Posterior cingulate gyrus (tissue), 11 donors: ENCODE measurements around the gene ZNF560.

ENCODE experiments used
- DNase-seq, 10 donors: peaks; one replicate each; pipeline versions ENCODE4 v3.0.0 to v3.0.0-alpha.2; 2020 to 2021; ENCODE audit warnings: mixed read lengths in 3 of 10
- intact Hi-C: fragments of 100-400 bp; cut with DNase I; formaldehyde crosslinking; loops from one replicate; pipeline ENCODE4 v1.15.1; 2023

ZNF560 gene

GRCh38 chr19:9445037-9445436 lies 53.4 kb downstream of the ZNF560 start:
- no peak for DNase-seq
- intact Hi-C loops, result no loop called here

DNA sequence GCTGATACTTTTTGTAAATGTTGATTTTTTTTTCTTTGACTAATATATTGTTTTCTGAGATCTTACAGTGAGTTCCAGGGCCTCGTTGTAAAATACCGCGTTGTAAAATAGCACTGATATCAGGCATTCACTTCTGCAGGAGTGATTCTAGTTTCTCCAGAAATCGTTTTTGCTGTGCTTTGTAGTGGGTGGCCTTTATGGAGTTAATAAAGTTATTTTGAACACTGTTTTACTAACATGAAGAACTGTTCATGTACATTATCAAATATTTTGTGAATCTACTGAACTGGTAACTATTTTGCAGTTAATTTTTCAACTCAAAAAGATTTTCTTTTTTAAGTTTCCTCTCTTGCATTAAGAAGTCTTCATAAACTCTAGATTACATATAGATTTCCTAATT lies 62.1 kb downstream of the ZNF560 start:
- intact Hi-C loops, result loop anchor here (10.0 kb wide), 1 partner anchor 358 kb away; no protein-coding TSS in a partner anchor
- no peak for DNase-seq

DNA sequence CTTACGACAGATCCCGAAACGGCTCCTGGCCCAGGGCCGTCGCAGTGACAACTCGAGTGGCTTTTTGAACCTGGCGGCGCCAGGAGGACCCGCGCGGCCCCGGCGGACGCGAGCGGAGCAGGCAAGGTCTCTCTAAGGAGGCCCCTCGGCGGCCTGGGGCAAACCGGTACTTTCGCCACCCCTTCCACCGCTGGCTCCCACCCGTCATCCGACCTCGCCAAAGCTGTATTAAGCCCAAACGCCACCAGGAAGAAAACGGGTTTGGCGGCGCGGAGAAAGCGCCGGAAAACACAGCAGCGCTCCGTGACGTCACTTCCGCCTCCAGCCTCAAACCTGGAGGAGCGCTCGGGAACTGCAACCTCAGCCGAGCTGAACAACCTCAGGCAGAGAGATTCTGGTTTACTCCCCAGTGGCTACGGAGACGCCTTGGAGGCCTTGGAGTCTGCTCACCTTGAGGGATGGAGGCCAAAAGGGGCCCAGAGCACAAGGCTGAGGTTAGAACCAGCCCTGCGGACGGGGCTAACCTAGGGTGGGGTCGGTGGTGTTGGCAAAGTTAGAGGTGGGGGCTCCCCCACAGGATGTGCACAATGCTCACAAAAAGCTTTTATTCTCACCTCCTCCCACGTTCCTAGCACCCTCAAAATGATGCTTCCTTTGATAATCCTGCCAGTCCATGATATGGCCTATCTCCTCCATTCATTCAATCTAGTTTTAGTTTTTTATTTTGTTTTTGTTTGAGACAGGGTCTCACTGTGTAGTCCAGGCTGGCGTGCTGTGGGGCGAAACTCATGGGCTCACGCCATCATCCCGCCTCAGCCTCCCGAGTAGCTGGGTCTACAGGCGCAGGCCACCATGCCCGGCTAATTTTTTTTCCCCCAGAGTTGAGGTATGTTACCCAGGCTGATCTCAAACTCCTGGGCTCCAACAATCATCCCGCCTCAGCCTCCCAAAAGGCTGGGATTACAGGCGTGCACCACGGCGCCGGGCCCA lies 62.8 kb downstream of the ZNF560 start, which contains the start of gene ZNF266:
Gene ZNF266 (minus strand): TSS at position 295 of the 990 bp plus-strand sequence. CDS start 15,484 bp downstream, outside the sequence.
- peak; percentile 76 to 97 (median 86) for DNase-seq
- intact Hi-C loops, result loop anchor here (10.0 kb wide), 1 partner anchor 359 kb away; no protein-coding TSS in a partner anchor

DNA sequence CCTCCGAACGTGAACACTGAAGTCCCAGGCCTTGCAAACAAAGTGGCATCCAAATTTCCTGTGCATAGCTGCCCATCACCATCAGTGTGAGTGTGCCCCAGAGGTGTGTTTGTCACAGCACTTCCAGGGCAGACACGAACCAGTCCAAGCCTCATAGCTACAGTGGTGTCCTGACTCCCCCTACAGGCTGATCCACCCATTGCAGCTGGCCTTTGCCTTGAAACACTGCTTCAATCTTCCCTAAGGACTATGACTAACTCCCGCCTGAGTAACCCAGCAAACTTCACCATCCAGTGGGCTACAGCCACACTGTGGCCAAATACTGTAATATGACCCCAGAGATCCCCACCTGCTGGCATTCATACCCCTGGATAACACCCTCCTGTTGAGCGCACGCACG lies 66.9 kb downstream of the ZNF560 start:
- intact Hi-C loops, result loop anchor here (10.0 kb wide), 1 partner anchor 363 kb away; no protein-coding TSS in a partner anchor
- DNase-seq, result peak in 1 of 10 donors; percentile 14

DNA sequence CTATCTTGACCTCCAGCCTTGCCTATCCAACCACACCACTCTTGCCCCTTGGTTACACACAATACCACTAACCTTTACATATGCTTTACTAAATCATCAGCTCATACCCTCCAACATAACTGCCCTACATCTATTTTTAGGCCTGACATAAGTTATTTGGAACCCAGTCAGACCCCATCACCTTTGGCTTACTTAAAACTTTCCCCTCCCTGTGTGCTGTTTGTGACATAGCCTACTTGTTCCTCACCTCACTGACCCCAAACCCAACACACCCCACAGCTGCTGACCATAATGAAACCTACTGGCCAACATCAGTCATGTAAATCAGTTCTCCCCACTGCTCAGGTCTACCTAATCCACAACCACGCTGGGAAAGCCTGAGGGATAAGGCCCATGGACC lies 68.0 kb downstream of the ZNF560 start:
- intact Hi-C loops, result loop anchor here (10.0 kb wide), 1 partner anchor 364 kb away; no protein-coding TSS in a partner anchor
- no peak for DNase-seq

DNA sequence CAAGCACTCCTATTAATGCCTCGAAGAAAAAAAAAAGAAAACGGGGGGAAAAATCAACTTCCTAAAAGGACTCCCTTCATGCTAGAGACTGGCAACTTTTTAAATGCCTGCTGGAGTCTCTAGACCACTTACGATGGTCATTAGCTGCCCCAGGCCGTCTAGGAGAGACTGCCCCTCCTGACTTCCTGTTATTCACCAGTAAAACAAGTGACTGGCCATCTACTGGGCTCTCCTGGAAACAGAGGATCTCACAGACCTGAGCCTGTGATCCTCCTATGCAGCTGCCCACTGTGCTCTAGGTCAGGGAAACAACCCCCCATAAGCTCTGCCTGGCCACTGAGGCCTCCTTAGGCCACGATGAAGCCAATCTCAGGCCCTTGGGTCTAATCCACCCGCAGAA lies 70.5 kb downstream of the ZNF560 start:
- no peak for DNase-seq
- intact Hi-C loops, result no loop called here
